DOHH2 (cell line): ENCODE results near the gene CDC42EP1.

Source experiments
- EZH2phosphoT487 ChIP-seq: fragments of 200-600 bp; sonication (generic); IDR thresholded peaks from 2 replicates; pipeline ENCODE4 v1.6.1; 2017; ENCODE audit warnings: borderline replicate concordance, mild to moderate bottlenecking, antibody characterized with exemption, low read length, moderate library complexity, mixed read lengths
- TF ChIP-seq, protein P1 (sequence below): fragments of 200-600 bp; sonication (generic); IDR thresholded peaks from one replicate; pipeline ENCODE4 v1.5.1; 2014; ENCODE audit warnings: antibody characterized with exemption, mild to moderate bottlenecking, low read depth, low read length; ENCODE audit not compliant: poor library complexity, severe bottlenecking

DNA sequence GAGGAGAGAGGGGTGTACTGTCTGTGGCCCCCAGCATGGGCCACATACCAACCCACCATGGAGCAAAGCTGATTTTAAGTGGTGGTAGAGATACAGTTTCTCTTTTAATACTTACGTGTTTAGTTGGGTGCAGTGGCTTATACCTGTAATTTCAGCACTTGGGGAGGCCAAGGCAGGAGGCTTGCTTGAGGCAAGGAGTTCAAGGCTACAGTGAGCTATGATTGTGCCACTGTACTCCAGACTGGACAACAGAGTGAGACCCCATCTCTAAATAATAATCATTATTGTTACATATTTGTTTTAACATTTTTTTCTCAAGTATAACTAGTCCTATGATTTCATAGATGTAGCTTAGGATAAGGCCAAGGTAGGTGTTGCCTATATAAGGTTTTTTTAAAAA lies 57.2 kb downstream of the CDC42EP1 start:
- TF ChIP-seq, protein P1, sequence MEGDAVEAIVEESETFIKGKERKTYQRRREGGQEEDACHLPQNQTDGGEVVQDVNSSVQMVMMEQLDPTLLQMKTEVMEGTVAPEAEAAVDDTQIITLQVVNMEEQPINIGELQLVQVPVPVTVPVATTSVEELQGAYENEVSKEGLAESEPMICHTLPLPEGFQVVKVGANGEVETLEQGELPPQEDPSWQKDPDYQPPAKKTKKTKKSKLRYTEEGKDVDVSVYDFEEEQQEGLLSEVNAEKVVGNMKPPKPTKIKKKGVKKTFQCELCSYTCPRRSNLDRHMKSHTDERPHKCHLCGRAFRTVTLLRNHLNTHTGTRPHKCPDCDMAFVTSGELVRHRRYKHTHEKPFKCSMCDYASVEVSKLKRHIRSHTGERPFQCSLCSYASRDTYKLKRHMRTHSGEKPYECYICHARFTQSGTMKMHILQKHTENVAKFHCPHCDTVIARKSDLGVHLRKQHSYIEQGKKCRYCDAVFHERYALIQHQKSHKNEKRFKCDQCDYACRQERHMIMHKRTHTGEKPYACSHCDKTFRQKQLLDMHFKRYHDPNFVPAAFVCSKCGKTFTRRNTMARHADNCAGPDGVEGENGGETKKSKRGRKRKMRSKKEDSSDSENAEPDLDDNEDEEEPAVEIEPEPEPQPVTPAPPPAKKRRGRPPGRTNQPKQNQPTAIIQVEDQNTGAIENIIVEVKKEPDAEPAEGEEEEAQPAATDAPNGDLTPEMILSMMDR = no peak
- TF ChIP-seq EZH2phosphoT487 = no peak
